Measurements from ENCODE around the gene MCF2L. TPM values are rescaled to one million over a fixed set of nuclear protein-coding genes. Genes with fewer than 3 reads are reported as not detected.

MCF2L gene
- total RNA-seq, 4 donors from 2014 or later = 18.4 to 173 (median 57.6) TPM

DNA sequence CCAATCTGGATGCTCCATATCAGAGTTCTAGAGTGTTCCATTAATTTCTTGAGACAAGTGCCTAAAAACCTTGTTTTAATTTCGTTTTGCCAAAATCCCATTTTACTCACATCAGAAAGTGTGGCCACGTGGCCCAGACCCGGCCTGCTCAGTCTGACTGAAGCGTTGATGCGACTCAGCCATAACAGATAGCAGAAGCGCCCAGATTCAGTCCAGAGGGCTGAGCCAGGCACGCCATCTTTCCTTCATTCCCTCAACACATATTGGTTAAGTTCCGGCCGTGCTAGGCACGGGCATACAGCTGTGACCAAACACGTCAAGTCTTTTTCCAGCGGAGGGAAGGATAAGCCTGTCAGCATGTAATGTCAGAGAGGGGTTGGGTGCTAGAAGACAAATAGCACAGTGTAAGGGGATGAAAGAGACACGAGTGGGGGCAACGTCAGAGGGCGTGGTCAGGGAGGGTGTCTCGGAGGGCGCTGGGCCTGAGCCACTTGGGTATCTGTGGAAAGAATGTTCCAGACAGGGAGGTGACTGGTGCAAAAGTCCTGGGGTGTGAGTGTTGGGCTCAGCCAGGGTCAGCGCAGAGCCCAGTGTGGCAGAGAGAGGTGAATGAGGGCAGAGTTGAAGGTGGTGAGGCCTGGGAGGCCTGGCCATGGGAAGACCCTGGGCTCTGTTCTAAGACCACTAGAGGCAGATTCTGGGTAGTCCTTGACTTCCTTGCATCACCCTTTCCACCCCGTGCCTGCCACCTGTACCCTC is 156.7 kb downstream of the MCF2L start:
- TF ChIP-seq, protein P1, sequence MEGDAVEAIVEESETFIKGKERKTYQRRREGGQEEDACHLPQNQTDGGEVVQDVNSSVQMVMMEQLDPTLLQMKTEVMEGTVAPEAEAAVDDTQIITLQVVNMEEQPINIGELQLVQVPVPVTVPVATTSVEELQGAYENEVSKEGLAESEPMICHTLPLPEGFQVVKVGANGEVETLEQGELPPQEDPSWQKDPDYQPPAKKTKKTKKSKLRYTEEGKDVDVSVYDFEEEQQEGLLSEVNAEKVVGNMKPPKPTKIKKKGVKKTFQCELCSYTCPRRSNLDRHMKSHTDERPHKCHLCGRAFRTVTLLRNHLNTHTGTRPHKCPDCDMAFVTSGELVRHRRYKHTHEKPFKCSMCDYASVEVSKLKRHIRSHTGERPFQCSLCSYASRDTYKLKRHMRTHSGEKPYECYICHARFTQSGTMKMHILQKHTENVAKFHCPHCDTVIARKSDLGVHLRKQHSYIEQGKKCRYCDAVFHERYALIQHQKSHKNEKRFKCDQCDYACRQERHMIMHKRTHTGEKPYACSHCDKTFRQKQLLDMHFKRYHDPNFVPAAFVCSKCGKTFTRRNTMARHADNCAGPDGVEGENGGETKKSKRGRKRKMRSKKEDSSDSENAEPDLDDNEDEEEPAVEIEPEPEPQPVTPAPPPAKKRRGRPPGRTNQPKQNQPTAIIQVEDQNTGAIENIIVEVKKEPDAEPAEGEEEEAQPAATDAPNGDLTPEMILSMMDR (IDR thresholded peaks at IDR 0.05; ENCODE audit: low read depth) = no peak

DNA sequence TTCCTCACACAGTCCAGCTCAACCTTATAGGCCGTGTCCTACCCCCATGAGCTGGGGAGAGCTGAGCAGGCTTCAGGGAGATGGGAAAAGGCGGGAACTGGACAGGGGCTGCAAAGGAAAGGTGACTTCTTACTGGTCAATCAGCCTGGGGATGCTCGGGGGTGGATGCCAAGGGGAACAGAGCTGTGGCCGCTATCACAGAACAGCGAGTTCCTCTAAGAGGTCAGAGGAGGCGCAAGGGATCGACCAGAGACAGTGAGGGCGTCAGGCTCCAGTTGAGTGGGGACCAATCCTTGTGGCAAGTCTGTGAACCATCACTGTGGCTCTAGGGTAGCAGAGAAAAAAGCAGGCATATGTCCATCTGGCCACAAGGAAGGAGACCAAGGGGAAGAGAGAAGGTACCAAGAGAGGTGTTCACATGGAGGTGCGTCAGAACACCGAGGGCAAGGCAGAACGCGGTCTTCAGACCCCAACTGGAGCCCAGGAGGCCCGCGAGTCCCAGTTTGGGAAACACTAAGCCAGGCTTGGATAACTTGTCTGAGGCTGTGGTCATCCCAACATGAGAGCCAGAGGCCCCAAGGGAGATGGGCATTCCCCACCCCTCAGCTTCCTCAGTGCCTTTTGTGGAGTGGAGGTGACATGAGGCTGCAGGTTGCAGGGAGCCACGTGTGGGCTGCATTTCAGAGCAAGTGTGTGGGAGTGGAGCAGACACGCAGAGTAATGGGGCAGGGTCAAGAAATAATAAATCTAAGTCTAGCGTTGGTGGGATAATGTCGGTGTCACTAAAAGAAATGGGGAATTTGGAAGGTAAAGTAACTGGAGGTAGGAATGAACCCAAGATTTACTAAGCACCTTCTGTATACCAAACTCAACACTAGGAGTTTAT is 157.5 kb downstream of the MCF2L start:
- TF ChIP-seq, protein P1 (IDR thresholded peaks at IDR 0.05; ENCODE audit: low read depth) = no peak

DNA sequence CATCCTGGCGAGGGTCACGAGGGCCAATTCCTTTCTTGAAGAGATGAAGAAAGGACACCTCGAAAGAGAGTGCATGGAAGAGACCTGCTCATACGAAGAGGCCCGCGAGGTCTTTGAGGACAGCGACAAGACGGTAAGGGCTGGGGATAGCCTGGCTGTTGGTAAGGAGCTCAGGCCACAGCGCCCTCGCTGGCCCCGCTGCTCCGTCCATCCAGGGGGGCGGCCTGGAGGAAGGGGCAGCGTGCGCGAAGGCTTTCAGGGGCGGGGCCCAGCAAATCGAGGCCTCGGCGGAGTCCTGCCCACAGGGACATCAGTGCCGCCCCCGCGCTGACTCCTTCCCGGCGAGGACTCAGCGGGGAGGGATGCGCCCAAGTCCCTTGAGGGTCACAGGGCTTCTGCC is 160.5 kb downstream of the MCF2L start:
- TF ChIP-seq, protein P1 (IDR thresholded peaks at IDR 0.05; ENCODE audit: low read depth) = no peak

DNA sequence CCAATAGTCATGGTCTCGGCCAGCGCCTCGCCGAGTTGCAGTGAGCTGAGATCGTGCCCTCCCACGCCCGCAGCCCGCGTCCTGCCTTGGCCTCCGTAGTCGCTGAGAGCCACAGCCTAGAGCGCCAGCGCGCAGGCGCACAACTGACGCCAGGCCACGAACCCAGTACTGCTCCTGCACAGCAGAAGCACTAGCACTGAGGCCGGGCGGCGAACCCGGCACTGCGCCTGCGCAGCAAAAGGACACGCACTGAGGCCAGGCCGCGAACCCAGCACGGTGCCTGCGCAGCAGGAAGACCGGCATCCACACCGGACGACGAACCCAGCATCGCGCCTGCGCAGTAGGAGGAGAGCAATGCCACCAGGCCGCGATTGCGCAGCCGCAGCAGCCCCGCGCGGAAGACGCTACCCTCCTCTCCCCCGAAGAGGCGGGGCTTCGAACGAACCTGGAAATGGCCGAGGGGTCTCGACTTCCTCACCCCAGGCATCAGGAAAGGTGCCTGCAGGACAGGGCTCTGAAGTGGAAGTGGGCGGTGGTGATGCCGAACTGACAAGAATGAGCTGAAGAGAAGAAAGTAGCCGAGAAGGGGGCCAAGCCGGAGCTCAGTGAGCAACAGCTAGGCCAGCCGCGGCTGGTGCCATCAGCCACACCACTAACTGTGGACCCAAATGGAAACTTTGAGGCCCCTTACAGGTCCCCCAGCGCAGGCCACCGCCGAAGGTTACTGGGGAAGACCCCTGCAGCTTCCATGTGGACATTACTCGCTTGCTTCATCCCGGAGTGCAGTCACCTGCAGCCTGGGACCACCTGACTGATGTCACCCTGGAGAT is 161.1 kb downstream of the MCF2L start:
- TF ChIP-seq, protein P1 (IDR thresholded peaks at IDR 0.05; ENCODE audit: low read depth) = no peak

DNA sequence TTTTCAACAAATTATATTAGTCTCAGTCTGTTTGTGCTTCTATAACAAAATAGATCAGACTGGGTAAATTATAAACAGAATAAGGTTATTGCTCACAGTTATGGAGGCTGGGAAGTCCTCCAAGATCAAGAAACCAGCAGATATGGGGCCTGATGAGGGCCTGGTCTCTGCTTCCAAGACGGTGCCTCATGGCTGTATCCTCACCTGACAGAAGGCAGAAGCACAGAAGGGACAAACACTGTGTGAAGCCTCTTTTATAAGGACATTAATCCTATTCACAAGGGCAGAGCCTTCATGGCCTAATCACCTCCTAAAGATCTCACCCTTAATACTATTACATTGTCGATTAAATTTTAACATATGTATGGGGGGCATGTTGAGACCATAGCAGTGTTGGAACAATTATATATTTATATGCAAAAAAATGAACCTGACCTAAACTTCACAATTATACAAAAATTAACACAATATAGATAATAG is 166.3 kb downstream of the MCF2L start:
- TF ChIP-seq, protein P1 (IDR thresholded peaks at IDR 0.05; ENCODE audit: low read depth) = no peak

DNA sequence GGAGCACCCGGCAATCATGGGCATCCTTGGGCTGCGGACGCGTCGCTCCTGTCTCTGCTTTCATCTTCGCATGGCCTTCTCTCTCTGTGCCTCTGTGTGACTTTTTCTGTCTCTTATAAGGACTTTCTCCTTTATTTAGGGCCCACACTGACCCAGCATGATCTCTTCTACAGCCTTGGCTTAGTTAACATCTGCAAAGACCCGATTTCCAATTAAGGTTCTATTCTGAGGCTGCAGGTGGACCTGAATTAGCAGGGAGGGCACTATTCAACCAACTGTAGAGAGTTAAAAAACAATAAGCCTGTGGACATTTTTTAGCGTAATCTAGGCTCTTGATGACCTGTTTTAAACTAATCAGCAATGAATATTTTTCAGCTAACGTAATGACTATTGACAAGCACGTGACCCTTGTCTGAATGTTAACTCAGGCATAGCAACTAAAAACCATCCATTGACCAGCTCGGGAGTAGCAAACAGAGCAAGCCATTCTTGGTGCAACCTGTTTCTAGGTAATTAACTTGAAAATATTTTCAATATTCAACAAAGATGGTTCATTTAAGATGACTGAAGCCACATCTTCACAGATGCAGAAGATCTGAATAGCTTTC is 168.8 kb downstream of the MCF2L start:
- TF ChIP-seq, protein P1 (IDR thresholded peaks at IDR 0.05; ENCODE audit: low read depth) = no peak
